ENCODE data around the gene KBTBD4.
"Not testable (repeated sequence)": the region's sequence is repeated elsewhere in the genome, so short reads cannot be mapped to it uniquely, and the experiment has no call there.

The KBTBD4 gene

GRCh38 chr11:47562393-47562792 lies 16.4 kb downstream of the KBTBD4 start:
- in situ Hi-C loops (cut with MboI; ENCODE audit: low sequenced_read_pairs), result not testable (repeated sequence)

- in situ Hi-C loops (cut with MboI; ENCODE audit: low sequenced_read_pairs), result no loop called here
These were observed 18.3 kb downstream of the KBTBD4 start for GRCh38 chr11:47560426-47560825.

GRCh38 chr11:47558695-47559094 lies 20.1 kb downstream of the KBTBD4 start:
- in situ Hi-C loops (cut with MboI; ENCODE audit: low sequenced_read_pairs), result no loop called here

GRCh38 chr11:47557004-47557403 lies 21.8 kb downstream of the KBTBD4 start:
- in situ Hi-C loops (cut with MboI; ENCODE audit: low sequenced_read_pairs), result not testable (repeated sequence)

- in situ Hi-C loops (cut with MboI; ENCODE audit: low sequenced_read_pairs), result no loop called here
These were observed 25.4 kb downstream of the KBTBD4 start for GRCh38 chr11:47553406-47553743.

- in situ Hi-C loops (cut with MboI; ENCODE audit: low sequenced_read_pairs), result no loop called here
These were observed 26.0 kb downstream of the KBTBD4 start, which contains the start of gene CELF1 for GRCh38 chr11:47552566-47553405. Gene CELF1 (minus strand): TSS chr11:47553132. CDS start chr11:47499523, 53,609 bp downstream.

- in situ Hi-C loops (cut with MboI; ENCODE audit: low sequenced_read_pairs), result no loop called here
These were observed 26.7 kb downstream of the KBTBD4 start for GRCh38 chr11:47552056-47552565.

GRCh38 chr11:47551086-47551485 lies 27.7 kb downstream of the KBTBD4 start:
- in situ Hi-C loops (cut with MboI; ENCODE audit: low sequenced_read_pairs), result no loop called here

- in situ Hi-C loops (cut with MboI; ENCODE audit: low sequenced_read_pairs), result no loop called here
These were observed 28.3 kb downstream of the KBTBD4 start for GRCh38 chr11:47550288-47551047.

GRCh38 chr11:47546274-47546673 lies 32.5 kb downstream of the KBTBD4 start:
- in situ Hi-C loops (cut with MboI; ENCODE audit: low sequenced_read_pairs), result not testable (repeated sequence)

- in situ Hi-C loops (cut with MboI; ENCODE audit: low sequenced_read_pairs), result no loop called here
These were observed 33.5 kb downstream of the KBTBD4 start for GRCh38 chr11:47545298-47545697.

GRCh38 chr11:47541070-47541469 lies 37.7 kb downstream of the KBTBD4 start:
- in situ Hi-C loops (cut with MboI; ENCODE audit: low sequenced_read_pairs), result no loop called here

- in situ Hi-C loops (cut with MboI; ENCODE audit: low sequenced_read_pairs), result no loop called here
These were observed 39.1 kb downstream of the KBTBD4 start for GRCh38 chr11:47539681-47540039.

- in situ Hi-C loops (cut with MboI; ENCODE audit: low sequenced_read_pairs), result no loop called here
These were observed 39.8 kb downstream of the KBTBD4 start for GRCh38 chr11:47538741-47539565.

- in situ Hi-C loops (cut with MboI; ENCODE audit: low sequenced_read_pairs), result no loop called here
These were observed 41.9 kb downstream of the KBTBD4 start for GRCh38 chr11:47536915-47537314.

GRCh38 chr11:47534704-47535251 lies 44.0 kb downstream of the KBTBD4 start:
- in situ Hi-C loops (cut with MboI; ENCODE audit: low sequenced_read_pairs), result no loop called here

GRCh38 chr11:47533690-47534151 lies 45.0 kb downstream of the KBTBD4 start:
- in situ Hi-C loops (cut with MboI; ENCODE audit: low sequenced_read_pairs), result no loop called here

GRCh38 chr11:47532597-47533213 lies 46.1 kb downstream of the KBTBD4 start:
- in situ Hi-C loops (cut with MboI; ENCODE audit: low sequenced_read_pairs), result no loop called here

- in situ Hi-C loops (cut with MboI; ENCODE audit: low sequenced_read_pairs), result no loop called here
These were observed 47.1 kb downstream of the KBTBD4 start for GRCh38 chr11:47531666-47532065.

GRCh38 chr11:47530721-47531120 lies 48.0 kb downstream of the KBTBD4 start:
- in situ Hi-C loops (cut with MboI; ENCODE audit: low sequenced_read_pairs), result not testable (repeated sequence)

Measured in hTERT RPE-1 (cell line).